Colonic mucosa (tissue), 4 donors: ENCODE data around the gene PIAS2. TPM values are rescaled to one million over a fixed set of nuclear protein-coding genes. Genes with fewer than 3 reads are reported as not detected.

ENCODE experiments used
- DNase-seq: peaks from one replicate; pipeline ENCODE4 v3.0.0-alpha.2; 2020
- H3K27ac ChIP-seq: fragments of 200-600 bp; one replicate; pipeline ENCODE4 v1.8.0; 2021
- H3K27me3 ChIP-seq: fragments of 200-600 bp; one replicate; pipeline ENCODE4 v1.8.0; 2021
- H3K36me3 ChIP-seq: fragments of 200-600 bp; one replicate; pipeline ENCODE4 v1.8.0; 2021
- H3K4me1 ChIP-seq: fragments of 200-600 bp; one replicate; pipeline ENCODE4 v1.8.0; 2021; ENCODE audit warnings: mild to moderate bottlenecking
- H3K4me3 ChIP-seq: fragments of 200-600 bp; one replicate; pipeline ENCODE4 v1.8.0; 2021
- H3K9ac ChIP-seq, 2 donors: one replicate each; pipeline ENCODE4 v1.7.0; 2013; ENCODE audit warnings: control low read depth in 2 of 2, low read depth in 2 of 2, low read length in 2 of 2
- H3K9me3 ChIP-seq: fragments of 200-600 bp; one replicate; pipeline ENCODE4 v1.8.0; 2021
- intact Hi-C: fragments of 100-400 bp; cut with DNase I; formaldehyde crosslinking; loops from one replicate; pipeline ENCODE4 v1.14.1; 2022
- total RNA-seq, 2 donors: library from RNA; stranded (reverse); fragmentation: NEBNext Ultra II Directional in 1 of 2; extraction: Animal tissue kit (Norgen Biotek cat#: 25700) in 1 of 2; gene quantifications; one replicate each; pipeline ENCODE4 v1.2.1, GENCODE V29; 2021
- TF ChIP-seq, protein P1 (sequence below): fragments of 200-600 bp; IDR thresholded peaks from one replicate; pipeline ENCODE4 v1.8.0; 2022; ENCODE audit warnings: antibody characterized with exemption, mild to moderate bottlenecking
- donor health status: healthy.
- donor health status: DM: no; HTN: no; CAD: no.
- donor health status: DM: no; HTN: no; CAD: no.

Gene PIAS2
- total RNA-seq, 2 donors from 2014 or later, result 29.0 to 42.0 TPM

- Histone ChIP-seq H3K36me3 (no peaks in the 10 kb centered on the region), H3K4me1 (no peaks in the 10 kb centered on the region), H3K9ac (no peak overlapping the region), H3K9me3 (no peaks in the 10 kb centered on the region), H3K27ac (no peak overlapping the region), H3K27me3 (no peaks in the 10 kb centered on the region), H3K4me3 (no peak overlapping the region)
- intact Hi-C loops, result no loop called here
- DNase-seq, result no peak
- TF ChIP-seq, protein P1, sequence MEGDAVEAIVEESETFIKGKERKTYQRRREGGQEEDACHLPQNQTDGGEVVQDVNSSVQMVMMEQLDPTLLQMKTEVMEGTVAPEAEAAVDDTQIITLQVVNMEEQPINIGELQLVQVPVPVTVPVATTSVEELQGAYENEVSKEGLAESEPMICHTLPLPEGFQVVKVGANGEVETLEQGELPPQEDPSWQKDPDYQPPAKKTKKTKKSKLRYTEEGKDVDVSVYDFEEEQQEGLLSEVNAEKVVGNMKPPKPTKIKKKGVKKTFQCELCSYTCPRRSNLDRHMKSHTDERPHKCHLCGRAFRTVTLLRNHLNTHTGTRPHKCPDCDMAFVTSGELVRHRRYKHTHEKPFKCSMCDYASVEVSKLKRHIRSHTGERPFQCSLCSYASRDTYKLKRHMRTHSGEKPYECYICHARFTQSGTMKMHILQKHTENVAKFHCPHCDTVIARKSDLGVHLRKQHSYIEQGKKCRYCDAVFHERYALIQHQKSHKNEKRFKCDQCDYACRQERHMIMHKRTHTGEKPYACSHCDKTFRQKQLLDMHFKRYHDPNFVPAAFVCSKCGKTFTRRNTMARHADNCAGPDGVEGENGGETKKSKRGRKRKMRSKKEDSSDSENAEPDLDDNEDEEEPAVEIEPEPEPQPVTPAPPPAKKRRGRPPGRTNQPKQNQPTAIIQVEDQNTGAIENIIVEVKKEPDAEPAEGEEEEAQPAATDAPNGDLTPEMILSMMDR, result no peak
These were observed 32.9 kb upstream of the PIAS2 start for GRCh38 chr18:46950064-46950656.

DNA sequence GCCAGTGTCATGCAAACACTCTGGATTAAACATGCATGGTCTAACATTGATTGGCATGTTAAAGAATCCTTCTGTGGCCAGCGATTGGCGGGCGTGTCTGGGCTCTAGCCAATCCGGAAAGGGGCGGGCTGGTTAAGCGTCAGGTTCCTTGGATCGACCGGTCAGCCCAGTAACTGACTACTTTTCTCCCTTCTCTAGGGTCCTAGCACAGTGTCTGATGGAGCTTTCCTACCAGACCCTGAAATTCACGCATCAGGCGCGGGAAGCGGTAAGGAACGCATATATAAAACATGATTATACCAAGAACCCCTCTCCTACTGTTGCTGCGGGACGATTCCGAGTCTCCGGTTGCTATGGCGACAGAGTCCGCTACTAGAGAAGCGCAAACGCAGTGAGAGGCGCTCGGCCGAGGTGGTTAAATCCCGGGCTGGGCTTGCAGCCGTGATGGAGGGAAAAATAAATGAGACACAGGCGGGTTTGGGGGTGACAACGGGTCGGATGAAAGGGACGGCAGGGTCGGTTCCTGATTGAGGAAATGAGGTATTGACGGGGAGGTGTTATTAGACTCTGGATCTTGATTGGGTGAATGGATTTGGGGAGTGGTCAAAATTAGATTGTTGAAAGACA is 29.5 kb upstream of the PIAS2 start:
- Histone ChIP-seq H3K9ac (no peak overlapping the region), H3K9me3 (no peaks in the 10 kb centered on the region), H3K36me3 (no peaks in the 10 kb centered on the region), H3K27ac (no peak overlapping the region), H3K27me3 (no peaks in the 10 kb centered on the region), H3K4me3 (peak overlapping the region; percentile 50), H3K4me1 (no peaks in the 10 kb centered on the region)
- TF ChIP-seq, protein P1, result no peak
- intact Hi-C loops, result no loop called here
- peak; percentile 83 for DNase-seq

- Histone ChIP-seq H3K36me3 (no peaks in the 10 kb centered on the region), H3K9me3 (no peaks in the 10 kb centered on the region), H3K27ac (no peak overlapping the region), H3K4me1 (no peaks in the 10 kb centered on the region), H3K4me3 (no peak overlapping the region), H3K9ac (no peak overlapping the region), H3K27me3 (no peaks in the 10 kb centered on the region)
- no peak for DNase-seq
- intact Hi-C loops, result no loop called here
- TF ChIP-seq, protein P1, result no peak
These were observed 25.3 kb upstream of the PIAS2 start for GRCh38 chr18:46942646-46943045.

DNA sequence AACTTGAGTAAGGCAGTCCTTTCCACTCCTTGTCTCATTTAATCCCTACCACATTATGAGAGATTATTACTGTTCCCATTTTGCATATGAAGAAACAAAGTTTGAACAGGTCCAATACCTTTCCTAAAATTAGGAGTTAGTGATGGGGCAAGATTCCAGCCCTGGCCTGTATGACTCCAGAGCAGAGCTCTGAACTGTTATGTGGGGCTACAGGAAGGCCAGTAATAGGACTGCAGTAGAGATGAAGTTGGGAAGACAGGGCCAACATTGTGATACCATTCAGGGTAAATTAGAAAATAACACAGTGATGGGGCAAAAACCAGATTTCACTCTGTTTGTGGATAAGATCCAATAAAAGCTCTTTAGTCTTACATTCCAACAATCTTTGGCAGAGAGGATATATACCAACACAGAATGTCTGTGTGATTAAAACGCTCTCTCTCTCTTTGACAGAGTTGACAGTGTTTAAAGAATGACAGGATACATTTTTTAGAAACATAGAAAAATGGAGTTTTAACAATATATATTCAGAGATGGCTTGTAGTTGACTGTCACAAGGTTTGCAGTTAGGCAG is 22.8 kb upstream of the PIAS2 start:
- no peaks in the 10 kb centered on the region for H3K4me1 ChIP-seq
- no peaks in the 10 kb centered on the region for H3K27me3 ChIP-seq
- intact Hi-C loops, result no loop called here
- no peak overlapping the region for H3K4me3 ChIP-seq
- TF ChIP-seq, protein P1, result no peak
- no peak overlapping the region for H3K9ac ChIP-seq
- no peak for DNase-seq
- no peaks in the 10 kb centered on the region for H3K9me3 ChIP-seq
- no peak overlapping the region for H3K27ac ChIP-seq
- H3K36me3 ChIP-seq, result no peaks in the 10 kb centered on the region

DNA sequence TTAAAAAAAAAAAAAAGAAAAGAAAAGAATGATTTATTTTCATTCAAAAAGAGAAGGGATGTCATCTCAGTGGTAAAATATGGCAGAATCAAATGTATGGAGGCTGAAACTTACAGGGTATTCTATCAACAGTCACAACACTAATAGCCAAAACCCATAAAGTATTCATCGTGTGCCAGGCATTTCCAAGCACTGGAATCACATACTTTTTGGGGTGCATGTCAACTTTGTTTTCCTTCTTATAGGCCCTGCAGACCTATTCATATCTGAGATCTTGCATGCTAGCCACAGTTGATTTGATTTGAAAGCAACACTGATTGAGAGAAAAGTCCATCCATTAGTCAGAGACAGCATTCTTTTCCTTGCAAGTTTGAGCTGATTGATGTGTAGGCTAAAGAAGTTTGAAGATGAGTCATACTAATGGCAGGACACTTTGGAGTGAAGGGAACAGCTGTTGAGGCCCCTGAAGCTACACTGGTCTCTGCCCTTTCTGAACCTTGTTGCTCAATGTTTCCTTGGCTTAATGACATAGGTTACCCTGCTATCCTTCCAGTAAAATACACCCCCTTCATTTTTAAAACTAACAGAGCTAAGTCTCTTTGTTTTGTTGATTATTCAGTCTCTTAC is 22.1 kb upstream of the PIAS2 start:
- intact Hi-C loops, result no loop called here
- TF ChIP-seq, protein P1, result no peak
- Histone ChIP-seq H3K27ac (no peak overlapping the region), H3K36me3 (no peaks in the 10 kb centered on the region), H3K4me1 (no peaks in the 10 kb centered on the region), H3K27me3 (no peaks in the 10 kb centered on the region), H3K9ac (no peak overlapping the region), H3K9me3 (no peaks in the 10 kb centered on the region), H3K4me3 (no peak overlapping the region)
- no peak for DNase-seq
